HG03066 (cell line): Measurements from ENCODE around the gene PFKFB2.

ENCODE experiments used
- ATAC-seq: cut with Tn5 transposase; IDR thresholded peaks from one replicate; pipeline ENCODE4 v1.9.1; 2021; ENCODE audit warnings: low read depth; ENCODE audit not compliant: unreplicated experiment

Gene PFKFB2

GRCh38 chr1:207021139-207021861, 31.8 kb upstream of the PFKFB2 start:
- no peak for ATAC-seq

- no peak for ATAC-seq
Observed at GRCh38 chr1:207021876-207022596, 31.0 kb upstream of the PFKFB2 start.

GRCh38 chr1:207022996-207023679, 29.9 kb upstream of the PFKFB2 start:
- no peak for ATAC-seq

- ATAC-seq: no peak
Observed at GRCh38 chr1:207024202-207025145, 28.6 kb upstream of the PFKFB2 start.

- ATAC-seq: no peak
Observed at GRCh38 chr1:207025146-207025880, 27.8 kb upstream of the PFKFB2 start.

- no peak for ATAC-seq
Observed at GRCh38 chr1:207026104-207026534, 27.0 kb upstream of the PFKFB2 start.

- no peak for ATAC-seq
Observed at GRCh38 chr1:207027206-207027777, 25.8 kb upstream of the PFKFB2 start.

GRCh38 chr1:207027921-207028320, 25.2 kb upstream of the PFKFB2 start:
- ATAC-seq: no peak

GRCh38 chr1:207028884-207029650, 24.0 kb upstream of the PFKFB2 start:
- ATAC-seq: no peak

GRCh38 chr1:207029701-207030521, 23.2 kb upstream of the PFKFB2 start:
- ATAC-seq: no peak

GRCh38 chr1:207030522-207031009, 22.5 kb upstream of the PFKFB2 start:
- no peak for ATAC-seq

- ATAC-seq: no peak
Observed at GRCh38 chr1:207031016-207031415, 22.1 kb upstream of the PFKFB2 start.

- no peak for ATAC-seq
Observed at GRCh38 chr1:207031632-207032264, 21.3 kb upstream of the PFKFB2 start.

- no peak for ATAC-seq
Observed at GRCh38 chr1:207032528-207033017, 20.5 kb upstream of the PFKFB2 start, which contains the start of gene C1orf116. Gene C1orf116 (minus strand): TSS chr1:207032756. CDS start chr1:207027598, 5,158 bp downstream.

GRCh38 chr1:207033302-207033701, 19.8 kb upstream of the PFKFB2 start:
- no peak for ATAC-seq

- ATAC-seq: no peak
Observed at GRCh38 chr1:207034208-207034607, 18.9 kb upstream of the PFKFB2 start.

GRCh38 chr1:207034998-207035397, 18.1 kb upstream of the PFKFB2 start:
- no peak for ATAC-seq
